ENCODE measurements around the gene PRICKLE1.

Gene PRICKLE1

GRCh38 chr12:42486407-42486806 lies 103.1 kb downstream of the PRICKLE1 start:
- no peak for DNase-seq

- DNase-seq, result no peak
Observed at GRCh38 chr12:42485823-42486222, 103.7 kb downstream of the PRICKLE1 start.

GRCh38 chr12:42484996-42485395 lies 104.5 kb downstream of the PRICKLE1 start:
- no peak for DNase-seq

- no peak for DNase-seq
Observed at GRCh38 chr12:42483521-42483790, 106.1 kb downstream of the PRICKLE1 start.

GRCh38 chr12:42482748-42483520 lies 106.6 kb downstream of the PRICKLE1 start:
- DNase-seq, result peak; percentile 19

GRCh38 chr12:42482041-42482747 lies 107.4 kb downstream of the PRICKLE1 start:
- DNase-seq, result no peak

- DNase-seq, result no peak
Observed at GRCh38 chr12:42481368-42481767, 108.2 kb downstream of the PRICKLE1 start.

GRCh38 chr12:42477941-42478340 lies 111.6 kb downstream of the PRICKLE1 start:
- DNase-seq, result no peak

- no peak for DNase-seq
Observed at GRCh38 chr12:42475106-42475505, 114.4 kb downstream of the PRICKLE1 start.

- no peak for DNase-seq
Observed at GRCh38 chr12:42474391-42474790, 115.2 kb downstream of the PRICKLE1 start.

GRCh38 chr12:42473561-42473960 lies 116.0 kb downstream of the PRICKLE1 start:
- no peak for DNase-seq

- DNase-seq, result no peak
Observed at GRCh38 chr12:42473130-42473529, 116.4 kb downstream of the PRICKLE1 start.

- no peak for DNase-seq
Observed at GRCh38 chr12:42472376-42472775, 117.2 kb downstream of the PRICKLE1 start.

- no peak for DNase-seq
Observed at GRCh38 chr12:42469355-42470175, 120.0 kb downstream of the PRICKLE1 start.

- DNase-seq, result no peak
Observed at GRCh38 chr12:42468921-42469320, 120.6 kb downstream of the PRICKLE1 start.

- no peak for DNase-seq
Observed at GRCh38 chr12:42468341-42468821, 121.2 kb downstream of the PRICKLE1 start.

- DNase-seq, result no peak
Observed at GRCh38 chr12:42463671-42464070, 125.9 kb downstream of the PRICKLE1 start.

GRCh38 chr12:42462486-42462885 lies 127.1 kb downstream of the PRICKLE1 start:
- DNase-seq, result no peak

- no peak for DNase-seq
Observed at GRCh38 chr12:42459336-42459847, 130.2 kb downstream of the PRICKLE1 start.

GRCh38 chr12:42458575-42458974 lies 131.0 kb downstream of the PRICKLE1 start:
- no peak for DNase-seq

GRCh38 chr12:42450248-42450647 lies 139.3 kb downstream of the PRICKLE1 start:
- DNase-seq, result no peak

GRCh38 chr12:42448841-42449240 lies 140.7 kb downstream of the PRICKLE1 start:
- DNase-seq, result no peak

GRCh38 chr12:42447371-42447786 lies 142.2 kb downstream of the PRICKLE1 start:
- DNase-seq, result no peak

Measured in activated T-cell treated with anti-CD3 and anti-CD28 coated beads for 4 hours (primary cell).